ENCODE measurements around the gene PLCL1.

DNA sequence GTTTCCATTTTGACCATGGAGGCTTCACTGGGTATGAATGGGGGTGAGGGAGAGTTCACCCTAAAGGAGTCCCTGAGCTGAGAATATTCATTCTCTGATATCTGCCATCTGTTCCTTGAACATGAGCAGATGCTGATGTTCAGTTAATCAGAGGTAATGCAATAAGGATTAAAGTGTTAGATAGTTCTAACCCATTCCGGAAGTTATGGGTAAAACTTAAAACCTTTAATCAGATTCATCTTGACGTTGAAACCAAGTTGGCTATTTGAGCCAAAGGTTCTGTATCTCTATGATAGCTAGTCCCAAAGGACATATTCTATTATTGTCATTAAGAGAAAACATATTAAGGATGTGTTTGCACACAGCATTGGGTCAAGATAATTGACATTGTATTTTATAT, 268.9 kb downstream of the PLCL1 start:
- TF ChIP-seq CTCF (IDR thresholded peaks at IDR 0.05; ENCODE audit: insufficient read depth, low read length) = no peak
- TF ChIP-seq GABPA (IDR thresholded peaks at IDR 0.05; ENCODE audit: low read depth) = no peak
- no peak for TF ChIP-seq POLR2AphosphoS5 (IDR thresholded peaks at IDR 0.05; ENCODE audit: low read depth)
- TF ChIP-seq, protein P1, sequence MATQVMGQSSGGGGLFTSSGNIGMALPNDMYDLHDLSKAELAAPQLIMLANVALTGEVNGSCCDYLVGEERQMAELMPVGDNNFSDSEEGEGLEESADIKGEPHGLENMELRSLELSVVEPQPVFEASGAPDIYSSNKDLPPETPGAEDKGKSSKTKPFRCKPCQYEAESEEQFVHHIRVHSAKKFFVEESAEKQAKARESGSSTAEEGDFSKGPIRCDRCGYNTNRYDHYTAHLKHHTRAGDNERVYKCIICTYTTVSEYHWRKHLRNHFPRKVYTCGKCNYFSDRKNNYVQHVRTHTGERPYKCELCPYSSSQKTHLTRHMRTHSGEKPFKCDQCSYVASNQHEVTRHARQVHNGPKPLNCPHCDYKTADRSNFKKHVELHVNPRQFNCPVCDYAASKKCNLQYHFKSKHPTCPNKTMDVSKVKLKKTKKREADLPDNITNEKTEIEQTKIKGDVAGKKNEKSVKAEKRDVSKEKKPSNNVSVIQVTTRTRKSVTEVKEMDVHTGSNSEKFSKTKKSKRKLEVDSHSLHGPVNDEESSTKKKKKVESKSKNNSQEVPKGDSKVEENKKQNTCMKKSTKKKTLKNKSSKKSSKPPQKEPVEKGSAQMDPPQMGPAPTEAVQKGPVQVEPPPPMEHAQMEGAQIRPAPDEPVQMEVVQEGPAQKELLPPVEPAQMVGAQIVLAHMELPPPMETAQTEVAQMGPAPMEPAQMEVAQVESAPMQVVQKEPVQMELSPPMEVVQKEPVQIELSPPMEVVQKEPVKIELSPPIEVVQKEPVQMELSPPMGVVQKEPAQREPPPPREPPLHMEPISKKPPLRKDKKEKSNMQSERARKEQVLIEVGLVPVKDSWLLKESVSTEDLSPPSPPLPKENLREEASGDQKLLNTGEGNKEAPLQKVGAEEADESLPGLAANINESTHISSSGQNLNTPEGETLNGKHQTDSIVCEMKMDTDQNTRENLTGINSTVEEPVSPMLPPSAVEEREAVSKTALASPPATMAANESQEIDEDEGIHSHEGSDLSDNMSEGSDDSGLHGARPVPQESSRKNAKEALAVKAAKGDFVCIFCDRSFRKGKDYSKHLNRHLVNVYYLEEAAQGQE (IDR thresholded peaks at IDR 0.05; ENCODE audit: insufficient replicate concordance, low read depth) = no peak
- TF ChIP-seq SPI1 (IDR thresholded peaks at IDR 0.05; ENCODE audit: borderline replicate concordance, low read depth) = no peak

Data from HL-60 (cell line).